Measurements from ENCODE around the gene TTYH3.
A peak's percentile ranks its signal among the peaks of the same experiment; 100 is the strongest.
"Not testable (repeated sequence)": the region's sequence is repeated elsewhere in the genome, so short reads cannot be mapped to it uniquely, and the experiment has no call there.

TTYH3 gene

GRCh38 chr7:2681929-2682799 is 50.4 kb downstream of the TTYH3 start:
- DNase-seq: peak in 50 of 51 donors; percentile 20 to 97 (median 84)

GRCh38 chr7:2684501-2684900 is 52.7 kb downstream of the TTYH3 start:
- DNase-seq: no peak

- no peak for DNase-seq
Observed at GRCh38 chr7:2686101-2686500, 54.3 kb downstream of the TTYH3 start.

- peak in 3 of 51 donors; percentile 35 to 39 (median 38) for DNase-seq
Observed at GRCh38 chr7:2687338-2687869, 55.6 kb downstream of the TTYH3 start.

GRCh38 chr7:2687881-2688318 is 56.1 kb downstream of the TTYH3 start, which contains the start of gene AMZ1:
Gene AMZ1, plus strand, starts transcription at chr7:2688202. Its CDS starts 12,250 bp downstream, at chr7:2700452.
- peak in 7 of 51 donors; percentile 15 to 48 (median 24) for DNase-seq

- DNase-seq: peak in 24 of 51 donors; percentile 13 to 64 (median 37)
Observed at GRCh38 chr7:2688409-2689342, 56.9 kb downstream of the TTYH3 start.

- no peak for DNase-seq
Observed at GRCh38 chr7:2689343-2689847, 57.6 kb downstream of the TTYH3 start.

GRCh38 chr7:2689951-2690705 is 58.3 kb downstream of the TTYH3 start:
- no peak for DNase-seq

- DNase-seq: no peak
Observed at GRCh38 chr7:2691011-2691707, 59.4 kb downstream of the TTYH3 start.

GRCh38 chr7:2691932-2692439 is 60.2 kb downstream of the TTYH3 start:
- DNase-seq: not testable (repeated sequence)

GRCh38 chr7:2692543-2692942 is 60.8 kb downstream of the TTYH3 start:
- DNase-seq: no peak

- not testable (repeated sequence) for DNase-seq
Observed at GRCh38 chr7:2693420-2694121, 61.8 kb downstream of the TTYH3 start.

GRCh38 chr7:2694122-2694436 is 62.3 kb downstream of the TTYH3 start:
- not testable (repeated sequence) for DNase-seq

- no peak for DNase-seq
Observed at GRCh38 chr7:2698581-2699288, 66.9 kb downstream of the TTYH3 start.

GRCh38 chr7:2699289-2699620 is 67.5 kb downstream of the TTYH3 start:
- no peak for DNase-seq

GRCh38 chr7:2700141-2700850 is 68.5 kb downstream of the TTYH3 start:
- no peak for DNase-seq

GRCh38 chr7:2701424-2701823 is 69.6 kb downstream of the TTYH3 start:
- DNase-seq: peak in 3 of 51 donors; percentile 58 to 67 (median 65)
